T-helper 1 cell (primary cell): ENCODE results near the gene IL1A.

Experiments used
- DNase-seq, 5 donors: peaks; one replicate each; pipeline ENCODE4 v3.0.0-alpha.2; 2012 to 2020

Gene IL1A

GRCh38 chr2:112757265-112757664, 27.0 kb downstream of the IL1A start:
- peak in 1 of 5 donors; percentile 39 for DNase-seq

- no peak for DNase-seq
Observed at GRCh38 chr2:112756207-112756606, 28.1 kb downstream of the IL1A start.

- no peak for DNase-seq
Observed at GRCh38 chr2:112755444-112755843, 28.8 kb downstream of the IL1A start.

GRCh38 chr2:112754564-112754963, 29.7 kb downstream of the IL1A start:
- no peak for DNase-seq

- no peak for DNase-seq
Observed at GRCh38 chr2:112752667-112753066, 31.6 kb downstream of the IL1A start.

GRCh38 chr2:112751451-112752197, 32.7 kb downstream of the IL1A start:
- DNase-seq = no peak

GRCh38 chr2:112750560-112750843, 33.8 kb downstream of the IL1A start:
- DNase-seq = no peak

GRCh38 chr2:112749755-112750559, 34.3 kb downstream of the IL1A start:
- peak; percentile 57 to 81 (median 72) for DNase-seq

GRCh38 chr2:112740527-112740926, 43.8 kb downstream of the IL1A start:
- no peak for DNase-seq

GRCh38 chr2:112737542-112738232, 46.6 kb downstream of the IL1A start:
- no peak for DNase-seq

- DNase-seq = no peak
Observed at GRCh38 chr2:112733871-112734270, 50.4 kb downstream of the IL1A start.

- DNase-seq = no peak
Observed at GRCh38 chr2:112733456-112733855, 50.8 kb downstream of the IL1A start.

- DNase-seq = no peak
Observed at GRCh38 chr2:112731479-112731878, 52.8 kb downstream of the IL1A start.

- no peak for DNase-seq
Observed at GRCh38 chr2:112730791-112731190, 53.5 kb downstream of the IL1A start.

GRCh38 chr2:112730216-112730615, 54.1 kb downstream of the IL1A start:
- no peak for DNase-seq

GRCh38 chr2:112728378-112729175, 55.7 kb downstream of the IL1A start:
- DNase-seq = no peak

GRCh38 chr2:112728029-112728362, 56.3 kb downstream of the IL1A start:
- DNase-seq = no peak

GRCh38 chr2:112727276-112728028, 56.8 kb downstream of the IL1A start:
- no peak for DNase-seq

GRCh38 chr2:112726487-112727190, 57.7 kb downstream of the IL1A start:
- DNase-seq = peak; percentile 70 to 90 (median 78)

GRCh38 chr2:112725545-112726457, 58.5 kb downstream of the IL1A start:
- DNase-seq = no peak
